Cardiac muscle cell (in vitro differentiated cells and primary cell): ENCODE data around the gene RNF14. TPM values are rescaled to one million over a fixed set of nuclear protein-coding genes. Genes with fewer than 3 reads are reported as not detected.
A peak's percentile ranks its signal among the peaks of the same experiment; 100 is the strongest.

ENCODE experiments used
- DNase-seq, 2 donors: peaks; one replicate each; pipeline versions ENCODE4 v3.0.0 to v3.0.0-alpha.2; 2010 to 2017; ENCODE audit warnings: low read depth in 1 of 2, low spot score in 1 of 2
- H3K27ac ChIP-seq: fragments of 200-600 bp; sonication (generic); 2 replicates; pipeline ENCODE4 v1.5.1; 2016
- H3K27me3 ChIP-seq: fragments of 200-600 bp; sonication (generic); 2 replicates; pipeline ENCODE4 v1.6.0; 2016; ENCODE audit warnings: control low read depth
- H3K36me3 ChIP-seq: fragments of 200-600 bp; sonication (generic); 2 replicates; pipeline ENCODE4 v1.5.1; 2016; ENCODE audit warnings: control low read depth
- H3K4me1 ChIP-seq: fragments of 200-600 bp; sonication (generic); 2 replicates; pipeline ENCODE4 v1.8.1; 2017; ENCODE audit warnings: low read depth, mild to moderate bottlenecking, mixed run types
- H3K4me3 ChIP-seq: fragments of 200-600 bp; sonication (generic); 2 replicates; pipeline ENCODE4 v1.5.1; 2016; ENCODE audit warnings: mild to moderate bottlenecking
- H3K9me3 ChIP-seq: fragments of 200-600 bp; sonication (generic); 2 replicates; pipeline ENCODE4 v1.5.1; 2017; ENCODE audit warnings: low read depth, mild to moderate bottlenecking, control low read depth
- polyA plus RNA-seq: library from polyadenylated mRNA; unstranded; fragments of >200 nt; fragmentation: Nextera tagmentation; extraction: Ambion mirVana; gene quantifications from 2 replicates; pipeline ENCODE4 v1.2.1, GENCODE V29; 2016
- total RNA-seq: library from RNA; depleted of rRNA; stranded (reverse); fragments of >200 nt; gene quantifications from 2 replicates; pipeline ENCODE4 v1.2.3, GENCODE V29; 2016
- TF ChIP-seq, protein P1 (sequence below): IDR thresholded peaks from 2 replicates; pipeline ENCODE4 v1.5.1; 2012; ENCODE audit warnings: low read depth, mild to moderate bottlenecking, low read length

Gene RNF14
- total and polyA plus RNA-seq, 2 experiments from 2014 or later, result 35.4 to 69.2 TPM

DNA sequence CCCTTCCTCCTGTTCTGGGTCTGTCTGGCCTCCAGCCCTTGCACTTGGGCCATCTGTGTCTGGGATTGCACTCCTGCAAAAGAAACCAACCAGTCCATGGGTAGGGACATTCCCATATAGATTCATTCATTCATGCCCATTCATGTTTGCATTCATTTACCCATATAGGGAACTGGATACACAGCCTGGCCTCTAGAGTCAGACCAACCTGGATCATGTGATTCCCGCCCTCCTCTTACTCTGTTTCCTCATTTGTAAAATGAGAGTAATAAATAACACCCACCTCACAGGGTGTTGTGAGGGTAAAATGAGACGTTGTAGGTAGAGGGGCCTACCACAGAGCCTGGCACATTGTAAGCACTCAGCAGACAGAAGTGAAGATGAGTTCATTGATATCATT lies 19.4 kb upstream of the RNF14 start:
- no peaks in the 10 kb centered on the region for H3K9me3 ChIP-seq
- TF ChIP-seq, protein P1, sequence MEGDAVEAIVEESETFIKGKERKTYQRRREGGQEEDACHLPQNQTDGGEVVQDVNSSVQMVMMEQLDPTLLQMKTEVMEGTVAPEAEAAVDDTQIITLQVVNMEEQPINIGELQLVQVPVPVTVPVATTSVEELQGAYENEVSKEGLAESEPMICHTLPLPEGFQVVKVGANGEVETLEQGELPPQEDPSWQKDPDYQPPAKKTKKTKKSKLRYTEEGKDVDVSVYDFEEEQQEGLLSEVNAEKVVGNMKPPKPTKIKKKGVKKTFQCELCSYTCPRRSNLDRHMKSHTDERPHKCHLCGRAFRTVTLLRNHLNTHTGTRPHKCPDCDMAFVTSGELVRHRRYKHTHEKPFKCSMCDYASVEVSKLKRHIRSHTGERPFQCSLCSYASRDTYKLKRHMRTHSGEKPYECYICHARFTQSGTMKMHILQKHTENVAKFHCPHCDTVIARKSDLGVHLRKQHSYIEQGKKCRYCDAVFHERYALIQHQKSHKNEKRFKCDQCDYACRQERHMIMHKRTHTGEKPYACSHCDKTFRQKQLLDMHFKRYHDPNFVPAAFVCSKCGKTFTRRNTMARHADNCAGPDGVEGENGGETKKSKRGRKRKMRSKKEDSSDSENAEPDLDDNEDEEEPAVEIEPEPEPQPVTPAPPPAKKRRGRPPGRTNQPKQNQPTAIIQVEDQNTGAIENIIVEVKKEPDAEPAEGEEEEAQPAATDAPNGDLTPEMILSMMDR, result no peak
- no peak overlapping the region for H3K4me3 ChIP-seq
- H3K27me3 ChIP-seq, result no peaks in the 10 kb centered on the region
- no peak for DNase-seq
- H3K36me3 ChIP-seq, result no peaks in the 10 kb centered on the region
- no peaks in the 10 kb centered on the region for H3K4me1 ChIP-seq
- H3K27ac ChIP-seq, result no peak overlapping the region

DNA sequence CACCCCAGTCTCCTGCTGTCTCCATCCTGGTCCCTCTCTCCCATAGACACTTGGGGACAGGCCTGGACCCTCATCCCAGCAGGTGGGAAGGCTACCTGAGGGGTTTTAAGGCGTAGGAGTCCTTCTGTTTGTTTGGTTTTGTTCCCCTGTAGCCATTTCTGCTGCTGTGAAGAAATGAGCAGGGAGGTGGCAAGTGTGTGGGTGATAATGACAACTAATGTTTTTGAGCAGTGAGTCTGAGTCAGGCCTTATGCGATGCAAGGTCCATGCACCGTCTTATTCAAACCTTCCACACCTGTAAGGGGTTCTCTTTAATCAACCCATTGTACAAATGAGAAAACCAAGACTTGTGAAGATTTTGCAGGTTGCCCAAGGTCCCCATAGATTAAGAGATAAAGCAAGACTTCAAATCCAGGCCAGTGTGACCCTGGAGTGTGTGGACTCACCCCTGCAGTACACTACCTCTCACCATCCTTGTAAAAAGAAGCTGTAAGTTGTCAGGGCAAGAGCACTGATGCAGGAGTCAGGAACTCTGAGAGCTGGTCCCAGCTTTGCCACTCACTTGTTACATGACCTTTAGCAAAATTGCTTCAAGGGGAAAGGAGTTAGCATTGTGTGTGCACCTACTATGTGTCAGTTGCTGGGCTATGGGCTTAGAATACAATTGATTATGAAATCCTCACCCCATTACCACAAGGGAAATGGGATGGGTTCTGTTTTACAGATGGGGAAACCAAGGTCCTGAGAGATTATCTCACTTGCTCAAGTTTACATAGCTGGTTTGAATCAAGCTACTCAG lies 18.5 kb upstream of the RNF14 start:
- DNase-seq, result no peak
- Histone ChIP-seq H3K36me3 (no peaks in the 10 kb centered on the region), H3K4me3 (no peak overlapping the region), H3K4me1 (no peaks in the 10 kb centered on the region), H3K9me3 (no peaks in the 10 kb centered on the region), H3K27me3 (no peaks in the 10 kb centered on the region), H3K27ac (no peak overlapping the region)
- TF ChIP-seq, protein P1, result no peak

DNA sequence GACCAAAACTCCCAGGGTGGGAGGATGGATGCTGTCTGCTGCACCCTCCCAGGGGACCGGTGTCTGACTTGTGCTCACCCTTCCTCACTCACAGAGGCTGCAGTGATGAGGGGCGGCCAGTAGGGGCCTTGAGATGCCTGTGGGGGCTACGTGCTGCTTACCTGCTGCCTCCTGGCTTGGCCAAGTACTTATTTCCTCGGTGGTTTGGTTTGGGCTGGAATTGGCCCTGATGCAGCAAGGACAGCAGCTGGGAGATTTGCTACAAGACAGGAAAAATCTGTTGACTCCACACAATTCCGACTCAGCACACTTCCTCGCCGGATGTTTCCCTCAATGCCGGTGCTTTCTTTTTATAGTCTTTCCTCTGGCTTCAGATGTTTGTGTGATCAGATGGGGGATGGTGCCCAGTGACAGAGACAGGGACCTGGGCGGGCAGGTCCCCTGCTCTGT lies 17.5 kb upstream of the RNF14 start:
- DNase-seq, result peak; percentile 19 to 52
- Histone ChIP-seq H3K27ac (no peak overlapping the region), H3K9me3 (no peaks in the 10 kb centered on the region), H3K27me3 (no peaks in the 10 kb centered on the region), H3K4me3 (no peak overlapping the region), H3K4me1 (no peaks in the 10 kb centered on the region), H3K36me3 (no peaks in the 10 kb centered on the region)
- TF ChIP-seq, protein P1, result peak; percentile 56

GRCh38 chr5:141952020-141952419 lies 16.9 kb upstream of the RNF14 start:
- no peak for DNase-seq
- no peaks in the 10 kb centered on the region for H3K4me1 ChIP-seq
- H3K27me3 ChIP-seq, result no peaks in the 10 kb centered on the region
- H3K36me3 ChIP-seq, result no peaks in the 10 kb centered on the region
- no peak overlapping the region for H3K27ac ChIP-seq
- no peak overlapping the region for H3K4me3 ChIP-seq
- no peaks in the 10 kb centered on the region for H3K9me3 ChIP-seq
- TF ChIP-seq, protein P1, result no peak

- H3K4me1 ChIP-seq, result no peaks in the 10 kb centered on the region
- TF ChIP-seq, protein P1, result no peak
- no peaks in the 10 kb centered on the region for H3K9me3 ChIP-seq
- H3K36me3 ChIP-seq, result no peaks in the 10 kb centered on the region
- H3K4me3 ChIP-seq, result no peak overlapping the region
- DNase-seq, result no peak
- no peaks in the 10 kb centered on the region for H3K27me3 ChIP-seq
- H3K27ac ChIP-seq, result no peak overlapping the region
Measured at GRCh38 chr5:141954194-141954593, 14.7 kb upstream of the RNF14 start.
